Activated CD4-positive, alpha-beta T cell treated with anti-CD3 and anti-CD28 coated beads for 24 hours (primary cell): ENCODE measurements around the gene EXOC4.

ENCODE experiments used
- DNase-seq, 2 donors: peaks; one replicate each; pipeline ENCODE4 v3.0.0-alpha.2; 2020; ENCODE audit warnings: low read depth in 2 of 2

Gene EXOC4

DNA sequence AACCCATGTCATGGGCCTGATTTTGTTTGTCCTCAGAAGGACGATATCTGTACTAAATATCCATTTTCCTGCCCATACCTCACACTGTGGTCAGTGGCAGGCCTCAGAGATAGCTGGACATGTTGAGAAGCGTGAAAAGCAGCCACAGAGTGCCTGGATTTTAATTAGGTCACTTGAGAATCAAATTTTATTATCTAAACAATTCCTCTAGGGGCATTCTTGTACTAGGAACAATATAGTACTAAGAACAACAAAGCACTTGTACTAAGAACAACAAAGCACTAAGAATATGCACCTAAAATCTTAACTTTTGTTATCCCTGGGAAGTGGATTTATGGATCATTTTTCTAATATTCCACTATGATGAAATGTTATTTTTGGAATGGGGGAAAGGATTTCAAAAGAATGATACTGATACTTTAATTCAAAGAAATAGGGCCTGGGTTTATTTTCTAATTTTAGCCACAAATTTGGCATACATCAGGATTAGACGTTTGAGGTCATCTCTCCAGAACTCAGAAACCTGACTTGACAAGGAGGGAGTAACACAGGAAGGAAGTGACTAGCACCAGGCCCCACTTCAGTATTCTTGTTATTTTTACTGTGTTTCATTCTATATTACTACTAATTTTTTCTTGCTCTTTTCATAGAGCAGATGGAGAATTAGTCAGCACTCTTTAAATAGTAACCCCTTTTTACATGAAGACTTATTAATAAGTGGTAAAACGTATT is 112.2 kb downstream of the EXOC4 start:
- no peak for DNase-seq

DNA sequence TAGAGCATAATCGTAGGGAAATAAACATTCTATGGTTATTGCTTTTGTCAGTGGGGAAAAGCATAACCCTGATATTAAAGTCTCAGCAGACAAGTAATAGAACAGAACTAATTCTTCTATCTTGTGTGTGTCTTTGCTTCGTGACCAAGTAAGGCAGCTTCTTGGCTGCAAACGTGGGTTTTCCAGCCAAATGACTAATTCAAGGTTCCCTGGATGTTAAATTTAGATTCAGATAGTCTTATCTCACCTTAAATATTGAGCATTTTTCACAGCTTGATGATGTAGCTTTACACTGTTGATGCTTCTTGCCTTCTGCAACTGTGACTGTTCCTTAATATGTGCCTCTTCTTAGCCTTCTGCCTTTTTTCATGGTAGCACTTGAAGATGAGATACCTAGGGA is 113.0 kb downstream of the EXOC4 start:
- no peak for DNase-seq

DNA sequence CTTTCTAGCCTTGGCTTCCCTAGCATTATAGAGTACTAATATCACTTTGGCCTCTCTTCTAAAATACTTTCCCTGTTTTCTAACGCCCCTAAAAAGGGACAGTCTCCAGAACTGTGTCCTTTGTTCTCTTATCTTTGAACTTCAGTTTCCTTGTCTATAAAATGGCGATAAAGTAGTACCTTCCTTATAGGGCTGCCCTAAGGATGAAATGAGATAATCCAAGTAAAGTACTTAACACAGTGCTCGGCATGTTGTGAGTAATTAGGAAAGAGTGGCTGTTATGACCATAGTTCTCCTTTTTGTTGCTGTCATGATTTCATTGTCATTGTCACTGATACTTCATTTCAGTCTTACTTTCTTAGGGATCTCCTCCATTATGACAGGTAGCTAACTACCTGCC is 114.7 kb downstream of the EXOC4 start:
- DNase-seq = no peak

GRCh38 chr7:133369130-133369529 is 116.3 kb downstream of the EXOC4 start:
- DNase-seq = no peak

DNA sequence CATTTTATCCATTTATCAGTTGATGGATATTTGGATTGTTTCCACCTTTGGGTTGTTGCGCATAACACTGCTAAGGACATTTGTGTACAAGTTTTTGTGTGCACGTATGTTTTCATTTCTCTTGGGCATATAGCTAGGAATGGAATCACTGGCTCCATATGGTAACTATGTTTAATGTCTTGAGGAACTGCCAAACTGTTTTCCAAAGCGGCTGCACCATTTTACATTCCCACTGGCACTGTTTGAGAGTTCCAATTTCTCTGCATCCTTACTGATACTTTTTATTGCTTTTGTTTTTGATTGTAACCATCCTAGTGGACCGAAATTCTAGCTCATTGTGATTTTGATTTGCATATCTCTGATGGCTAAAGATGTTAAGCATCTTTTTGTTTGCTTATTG is 118.7 kb downstream of the EXOC4 start:
- DNase-seq = no peak

DNA sequence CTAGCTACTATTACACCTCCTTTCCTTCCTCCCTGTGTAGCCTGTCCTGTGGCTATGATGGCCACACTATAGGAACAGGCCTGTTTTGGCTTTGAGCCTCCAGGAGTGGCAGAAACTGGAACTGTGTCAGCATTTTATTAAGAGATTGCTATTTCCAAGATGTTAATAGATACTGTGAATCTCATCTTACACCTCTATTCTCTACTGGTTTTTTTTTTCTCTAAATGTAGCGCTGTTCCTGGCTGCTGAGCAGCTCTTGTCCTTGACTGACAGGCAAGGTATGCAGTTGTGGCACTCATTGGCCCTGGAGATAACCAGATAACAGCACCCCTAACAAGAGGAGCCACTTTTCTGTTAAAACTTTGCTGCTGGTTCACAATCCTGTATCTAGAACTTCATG is 119.5 kb downstream of the EXOC4 start:
- no peak for DNase-seq

- DNase-seq = no peak
Measured at GRCh38 chr7:133376514-133376913, 123.6 kb downstream of the EXOC4 start.

- DNase-seq = no peak
Measured at GRCh38 chr7:133381965-133382364, 129.1 kb downstream of the EXOC4 start.

DNA sequence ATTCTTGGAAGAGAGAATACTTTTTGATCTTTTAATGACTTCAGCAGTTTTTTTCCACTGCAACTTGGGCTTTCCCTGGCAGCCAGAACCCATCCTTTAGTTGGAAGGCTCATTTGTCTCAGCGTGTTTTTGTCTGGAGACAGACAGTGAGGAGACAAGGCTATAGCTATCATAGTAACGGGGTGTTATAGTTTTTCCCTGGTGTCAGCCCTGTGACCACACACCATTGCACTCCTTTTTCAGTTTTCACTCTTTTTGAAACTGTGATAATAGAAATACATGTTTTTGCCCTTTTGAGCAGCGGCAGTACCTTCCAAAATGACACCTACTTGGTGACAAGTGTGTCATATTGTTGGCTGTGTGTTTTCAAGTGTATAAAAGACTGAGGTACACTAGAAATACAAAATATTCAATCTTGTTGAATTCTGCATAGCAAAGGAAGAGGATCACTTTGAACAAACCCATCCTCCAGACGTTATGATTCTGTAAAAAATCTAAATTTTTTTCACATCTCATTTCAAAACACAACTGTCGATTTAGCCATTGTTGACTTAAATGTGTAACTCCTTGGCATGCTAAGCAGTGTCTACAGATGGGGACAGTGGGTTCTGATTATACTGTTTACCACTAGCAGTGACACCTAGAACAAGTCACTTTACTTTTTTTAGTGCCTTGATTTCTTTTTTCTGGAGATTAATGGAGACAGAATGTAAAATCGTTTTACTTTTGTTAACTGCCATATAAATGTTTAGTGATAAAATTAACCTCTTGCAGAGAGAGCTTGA is 130.1 kb downstream of the EXOC4 start:
- no peak for DNase-seq

- DNase-seq = no peak
Measured at GRCh38 chr7:133386205-133386604, 133.3 kb downstream of the EXOC4 start.

- DNase-seq = no peak
Measured at GRCh38 chr7:133389727-133390126, 136.8 kb downstream of the EXOC4 start.

GRCh38 chr7:133391206-133391605 is 138.3 kb downstream of the EXOC4 start:
- no peak for DNase-seq

DNA sequence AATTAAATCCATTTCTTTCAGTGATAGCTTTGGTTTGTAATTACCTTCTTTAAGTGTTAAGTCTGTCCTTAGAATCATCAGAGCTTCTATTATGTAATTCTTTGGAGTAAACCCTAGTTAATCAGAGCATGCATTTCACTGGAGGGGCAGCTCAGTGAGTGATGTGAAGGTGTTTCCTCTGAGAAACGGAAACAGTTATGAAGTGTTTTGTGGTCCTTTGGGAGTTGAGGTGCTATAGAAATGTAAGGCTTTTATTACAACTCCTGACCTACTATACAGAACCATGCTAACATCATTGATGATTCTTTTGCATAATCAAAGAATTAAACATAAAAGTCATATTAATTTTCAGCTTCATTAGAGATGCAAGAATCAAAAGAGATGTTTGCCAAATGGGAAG is 141.5 kb downstream of the EXOC4 start:
- no peak for DNase-seq

DNA sequence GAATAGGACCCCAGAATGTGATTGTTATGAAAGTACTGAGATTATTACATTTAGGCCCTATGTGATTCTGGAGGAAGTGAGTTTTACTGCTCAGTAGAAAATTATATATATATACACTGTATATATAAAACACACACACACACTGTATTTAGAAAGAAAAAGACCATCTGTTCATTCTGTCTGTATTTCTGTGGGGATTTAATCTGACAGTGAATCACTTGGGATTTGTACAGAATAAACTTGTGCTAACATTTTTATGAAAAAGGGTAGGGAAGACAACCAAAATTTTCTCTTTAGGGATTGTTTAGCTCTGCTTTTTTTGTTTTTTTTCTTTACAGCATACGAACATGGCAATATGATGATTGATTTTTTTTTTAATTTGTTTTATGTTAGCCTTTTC is 142.7 kb downstream of the EXOC4 start:
- DNase-seq = no peak

GRCh38 chr7:133398506-133398905 is 145.6 kb downstream of the EXOC4 start:
- no peak for DNase-seq

DNA sequence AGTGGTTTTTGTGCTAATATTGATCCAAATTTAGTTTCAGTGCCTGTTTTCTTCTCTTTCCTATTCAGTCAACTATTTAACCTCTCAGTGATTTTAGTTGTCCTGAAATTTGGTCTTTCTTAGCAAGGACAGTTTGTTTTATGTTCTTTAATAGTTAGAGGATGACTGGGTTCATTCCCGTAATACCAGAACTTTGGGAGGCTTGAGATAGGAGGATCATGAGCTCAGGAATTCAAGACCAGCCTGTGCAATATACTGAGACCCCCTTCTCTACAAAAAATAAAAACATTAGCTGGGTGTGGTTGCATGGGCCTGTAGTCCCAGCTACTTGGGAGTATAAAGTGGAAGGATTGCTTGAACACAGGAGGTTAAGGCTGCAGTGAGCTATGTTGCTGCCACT is 148.3 kb downstream of the EXOC4 start:
- no peak for DNase-seq

GRCh38 chr7:133408212-133408611 is 155.3 kb downstream of the EXOC4 start:
- no peak for DNase-seq

GRCh38 chr7:133409421-133409820 is 156.5 kb downstream of the EXOC4 start:
- no peak for DNase-seq

DNA sequence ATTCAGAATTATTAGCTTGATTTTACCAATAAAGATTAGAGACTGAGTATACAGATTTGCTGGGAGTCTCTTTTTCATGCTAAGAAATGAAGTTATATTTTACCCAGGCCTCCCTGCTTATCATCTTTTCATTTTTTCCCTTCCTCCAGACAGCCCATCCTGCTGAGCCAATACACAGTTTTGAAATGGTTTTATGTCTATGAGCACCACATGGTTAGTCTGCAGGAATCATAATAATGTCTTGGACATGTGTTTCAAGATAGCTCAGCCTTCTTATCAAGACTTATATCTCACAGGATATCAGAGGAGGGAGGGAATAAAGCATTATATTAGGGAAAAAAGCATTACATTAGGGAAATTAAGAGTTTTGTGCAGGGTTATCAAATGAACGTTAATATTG is 157.1 kb downstream of the EXOC4 start:
- DNase-seq = no peak

- DNase-seq = no peak
Measured at GRCh38 chr7:133411395-133411794, 158.5 kb downstream of the EXOC4 start.

DNA sequence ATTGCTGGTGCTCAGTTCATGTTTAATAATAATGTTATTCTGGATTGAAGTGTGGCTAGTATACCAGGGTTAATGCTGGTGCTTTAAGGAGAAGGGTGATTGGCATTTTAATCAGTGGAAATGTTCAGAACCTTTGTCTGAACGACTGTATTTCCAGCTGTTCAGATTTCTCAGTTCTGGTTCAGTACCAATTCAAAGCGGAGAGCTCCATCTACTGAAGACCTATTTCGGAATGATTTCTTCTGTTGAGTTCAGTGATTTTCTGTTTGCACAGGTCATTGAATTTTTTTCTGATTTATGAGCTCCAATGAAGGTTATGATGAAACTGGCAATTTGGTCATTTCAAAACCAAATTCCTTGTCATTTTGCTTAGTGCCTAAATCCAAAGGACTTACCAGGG is 160.1 kb downstream of the EXOC4 start:
- DNase-seq = no peak

DNA sequence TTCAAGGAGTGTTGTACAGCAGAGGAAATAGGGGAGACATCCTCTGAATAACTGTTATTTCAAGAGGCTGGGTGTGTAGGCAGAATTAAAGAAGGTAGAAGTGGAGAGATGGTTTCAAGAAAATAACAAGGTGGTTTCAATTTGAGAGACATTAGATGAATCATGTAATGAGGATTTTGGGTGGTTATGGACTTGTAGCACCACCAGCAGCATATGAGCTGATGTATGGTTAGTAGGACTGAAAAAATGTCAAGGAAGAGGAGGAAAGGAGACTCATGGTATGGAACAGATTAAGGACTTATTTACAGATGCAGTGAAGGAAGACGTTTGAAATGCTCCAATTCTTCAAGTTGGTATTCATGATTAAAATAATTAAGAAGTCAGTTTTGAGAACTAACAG is 166.2 kb downstream of the EXOC4 start:
- no peak for DNase-seq

- no peak for DNase-seq
Measured at GRCh38 chr7:133423618-133424017, 170.7 kb downstream of the EXOC4 start.
